ENCODE data around the gene FITM1. TPM values are rescaled to one million over a fixed set of nuclear protein-coding genes. Genes with fewer than 3 reads are reported as not detected.

Gene FITM1
- total RNA-seq, 1 experiment from 2014 or later = 0.46 TPM

DNA sequence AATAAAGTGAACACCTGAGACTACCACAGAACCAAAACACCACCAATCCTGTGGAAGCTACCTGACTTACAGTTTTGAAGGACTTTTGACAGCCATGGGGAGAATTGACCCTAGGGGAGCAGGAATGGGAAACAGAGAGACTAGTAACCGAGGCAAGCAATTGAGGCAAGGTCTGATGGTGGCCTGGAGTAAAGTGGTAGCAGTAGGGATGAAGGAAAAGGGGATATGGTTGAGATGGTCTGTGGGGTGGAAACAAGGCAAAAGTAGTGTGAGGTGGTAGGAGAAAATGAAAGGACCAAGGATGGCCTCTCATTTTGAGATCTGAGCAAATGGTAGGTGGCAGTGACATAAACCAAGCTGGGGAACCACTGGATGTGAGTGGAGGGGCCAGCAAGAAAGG, 26.4 kb downstream of the FITM1 start:
- no TSS peak for BruUV-seq (replicated peaks)
- H3K27ac ChIP-seq (ENCODE audit: low read length) = no peak overlapping the region
- POLR2A ChIA-PET = no interaction called here
- DNase-seq (ENCODE audit: low read depth, low spot score) (no peak), ATAC-seq (no peak)
- no peak overlapping the region for H3K4me3 ChIP-seq (ENCODE audit: low read depth in 2 of 2, low read length in 2 of 2)
- H3K4me1 ChIP-seq (ENCODE audit: control insufficient read depth, insufficient read depth, low read length) = peaks cover 4% of the 10 kb centered on the region
- no peaks in the 10 kb centered on the region for H3K9me3 ChIP-seq (ENCODE audit: control insufficient read depth, insufficient read depth, low read depth, low read length)
- in situ Hi-C loops (cut with HindIII; ENCODE audit: low pct_unique_long_range_greater_than_20kb, low sequenced_read_pairs) = no loop called here
- H3K36me3 ChIP-seq (ENCODE audit: control insufficient read depth, insufficient read depth, low read length) = peaks cover 3% of the 10 kb centered on the region
- TF ChIP-seq SIN3A (IDR thresholded peaks at IDR 0.05; ENCODE audit: borderline replicate concordance, insufficient read depth, low read depth, low read length) (no peak), TCF7L2 (IDR thresholded peaks at IDR 0.05; ENCODE audit: low read depth, low read length) (no peak), POLR2AphosphoS5 (IDR thresholded peaks at IDR 0.05; ENCODE audit: low read depth, low read length) (no peak)
- TF ChIP-seq, protein P1, sequence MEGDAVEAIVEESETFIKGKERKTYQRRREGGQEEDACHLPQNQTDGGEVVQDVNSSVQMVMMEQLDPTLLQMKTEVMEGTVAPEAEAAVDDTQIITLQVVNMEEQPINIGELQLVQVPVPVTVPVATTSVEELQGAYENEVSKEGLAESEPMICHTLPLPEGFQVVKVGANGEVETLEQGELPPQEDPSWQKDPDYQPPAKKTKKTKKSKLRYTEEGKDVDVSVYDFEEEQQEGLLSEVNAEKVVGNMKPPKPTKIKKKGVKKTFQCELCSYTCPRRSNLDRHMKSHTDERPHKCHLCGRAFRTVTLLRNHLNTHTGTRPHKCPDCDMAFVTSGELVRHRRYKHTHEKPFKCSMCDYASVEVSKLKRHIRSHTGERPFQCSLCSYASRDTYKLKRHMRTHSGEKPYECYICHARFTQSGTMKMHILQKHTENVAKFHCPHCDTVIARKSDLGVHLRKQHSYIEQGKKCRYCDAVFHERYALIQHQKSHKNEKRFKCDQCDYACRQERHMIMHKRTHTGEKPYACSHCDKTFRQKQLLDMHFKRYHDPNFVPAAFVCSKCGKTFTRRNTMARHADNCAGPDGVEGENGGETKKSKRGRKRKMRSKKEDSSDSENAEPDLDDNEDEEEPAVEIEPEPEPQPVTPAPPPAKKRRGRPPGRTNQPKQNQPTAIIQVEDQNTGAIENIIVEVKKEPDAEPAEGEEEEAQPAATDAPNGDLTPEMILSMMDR (IDR thresholded peaks at IDR 0.05) = no peak
- TF ChIP-seq, protein P2, sequence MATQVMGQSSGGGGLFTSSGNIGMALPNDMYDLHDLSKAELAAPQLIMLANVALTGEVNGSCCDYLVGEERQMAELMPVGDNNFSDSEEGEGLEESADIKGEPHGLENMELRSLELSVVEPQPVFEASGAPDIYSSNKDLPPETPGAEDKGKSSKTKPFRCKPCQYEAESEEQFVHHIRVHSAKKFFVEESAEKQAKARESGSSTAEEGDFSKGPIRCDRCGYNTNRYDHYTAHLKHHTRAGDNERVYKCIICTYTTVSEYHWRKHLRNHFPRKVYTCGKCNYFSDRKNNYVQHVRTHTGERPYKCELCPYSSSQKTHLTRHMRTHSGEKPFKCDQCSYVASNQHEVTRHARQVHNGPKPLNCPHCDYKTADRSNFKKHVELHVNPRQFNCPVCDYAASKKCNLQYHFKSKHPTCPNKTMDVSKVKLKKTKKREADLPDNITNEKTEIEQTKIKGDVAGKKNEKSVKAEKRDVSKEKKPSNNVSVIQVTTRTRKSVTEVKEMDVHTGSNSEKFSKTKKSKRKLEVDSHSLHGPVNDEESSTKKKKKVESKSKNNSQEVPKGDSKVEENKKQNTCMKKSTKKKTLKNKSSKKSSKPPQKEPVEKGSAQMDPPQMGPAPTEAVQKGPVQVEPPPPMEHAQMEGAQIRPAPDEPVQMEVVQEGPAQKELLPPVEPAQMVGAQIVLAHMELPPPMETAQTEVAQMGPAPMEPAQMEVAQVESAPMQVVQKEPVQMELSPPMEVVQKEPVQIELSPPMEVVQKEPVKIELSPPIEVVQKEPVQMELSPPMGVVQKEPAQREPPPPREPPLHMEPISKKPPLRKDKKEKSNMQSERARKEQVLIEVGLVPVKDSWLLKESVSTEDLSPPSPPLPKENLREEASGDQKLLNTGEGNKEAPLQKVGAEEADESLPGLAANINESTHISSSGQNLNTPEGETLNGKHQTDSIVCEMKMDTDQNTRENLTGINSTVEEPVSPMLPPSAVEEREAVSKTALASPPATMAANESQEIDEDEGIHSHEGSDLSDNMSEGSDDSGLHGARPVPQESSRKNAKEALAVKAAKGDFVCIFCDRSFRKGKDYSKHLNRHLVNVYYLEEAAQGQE (IDR thresholded peaks at IDR 0.05; ENCODE audit: insufficient read depth in 1 of 2, low read depth in 2 of 2, low read length in 1 of 2) = no peak
- intact Hi-C loops (cut with micrococcal nuclease; ENCODE audit: unreplicated experiment) = no loop called here
- CTCF ChIA-PET = no interaction called here
- no peaks in the 10 kb centered on the region for H3K27me3 ChIP-seq (ENCODE audit: control insufficient read depth, insufficient read depth, low read length)

DNA sequence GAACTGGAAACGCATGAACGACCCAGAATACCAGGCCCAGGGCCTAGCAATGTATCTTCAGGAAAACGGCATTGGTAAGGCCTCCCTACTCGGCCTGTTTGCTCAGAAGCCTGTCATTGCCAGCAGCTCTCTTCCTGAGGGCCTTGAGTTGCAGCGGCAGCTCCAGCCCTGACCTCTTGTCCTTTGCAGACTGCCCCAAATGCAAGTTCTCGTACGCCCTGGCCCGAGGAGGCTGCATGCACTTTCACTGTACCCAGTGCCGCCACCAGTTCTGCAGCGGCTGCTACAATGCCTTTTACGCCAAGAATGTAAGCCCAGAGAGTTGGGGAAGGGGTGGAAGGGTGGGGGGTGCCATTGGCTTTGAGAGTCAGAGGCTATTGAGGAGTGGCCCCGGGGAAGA, 26.9 kb downstream of the FITM1 start:
- no peaks in the 10 kb centered on the region for H3K9me3 ChIP-seq (ENCODE audit: control insufficient read depth, insufficient read depth, low read depth, low read length)
- no peak for TF ChIP-seq SIN3A (IDR thresholded peaks at IDR 0.05; ENCODE audit: borderline replicate concordance, insufficient read depth, low read depth, low read length)
- TF ChIP-seq, protein P1 (IDR thresholded peaks at IDR 0.05) = no peak
- TF ChIP-seq, protein P2 (IDR thresholded peaks at IDR 0.05; ENCODE audit: insufficient read depth in 1 of 2, low read depth in 2 of 2, low read length in 1 of 2) = no peak
- TF ChIP-seq TCF7L2 (IDR thresholded peaks at IDR 0.05; ENCODE audit: low read depth, low read length) = no peak
- no peak for TF ChIP-seq POLR2AphosphoS5 (IDR thresholded peaks at IDR 0.05; ENCODE audit: low read depth, low read length)
- ATAC-seq (no peak), DNase-seq (ENCODE audit: low read depth, low spot score) (no peak)
- peaks cover 3% of the 10 kb centered on the region for H3K36me3 ChIP-seq (ENCODE audit: control insufficient read depth, insufficient read depth, low read length)
- POLR2A ChIA-PET = no interaction called here
- intact Hi-C loops (cut with micrococcal nuclease; ENCODE audit: unreplicated experiment) = no loop called here
- no peak overlapping the region for H3K4me3 ChIP-seq (ENCODE audit: low read depth in 2 of 2, low read length in 2 of 2)
- in situ Hi-C loops (cut with HindIII; ENCODE audit: low pct_unique_long_range_greater_than_20kb, low sequenced_read_pairs) = no loop called here
- no peaks in the 10 kb centered on the region for H3K27me3 ChIP-seq (ENCODE audit: control insufficient read depth, insufficient read depth, low read length)
- H3K4me1 ChIP-seq (ENCODE audit: control insufficient read depth, insufficient read depth, low read length) = peaks cover 4% of the 10 kb centered on the region
- CTCF ChIA-PET = no interaction called here
- H3K27ac ChIP-seq (ENCODE audit: low read length) = no peak overlapping the region
- no TSS peak for BruUV-seq (replicated peaks)

Data from Panc1 (cell line).